Activated B cell treated with CpG ODN at 0.5 μM for 24 hours (primary cell): ENCODE results near the gene NAP1L5. TPM values are rescaled to one million over a fixed set of nuclear protein-coding genes. Genes with fewer than 3 reads are reported as not detected.

Experiments
- ATAC-seq: fragments of 200-7000 bp; cut with Tn5 transposase; one replicate; pipeline ENCODE4 v1.10.0; 2021; ENCODE audit warnings: low read depth, mild to moderate bottlenecking, moderate library complexity
- CTCF ChIA-PET: fragments of 350-600 bp; sonication (Branson Sonifier 250); formaldehyde crosslinking; loops from one replicate; lab custom pipeline; 2021; ENCODE audit warnings: antibody characterized with exemption; lab: Charles Lee
- POLR2A ChIA-PET: fragments of 350-600 bp; sonication (Branson Sonifier 250); formaldehyde crosslinking; loops from one replicate; lab custom pipeline; 2021; ENCODE audit warnings: antibody characterized with exemption; lab: Charles Lee
- DNase-seq: peaks from one replicate; pipeline ENCODE4 v3.0.0; 2022
- H3K27ac Mint-ChIP-seq: one replicate; pipeline ENCODE4 v1.8.0; 2020; ENCODE audit warnings: mixed read lengths
- H3K27me3 Mint-ChIP-seq: one replicate; pipeline ENCODE4 v1.8.0; 2021; ENCODE audit warnings: mixed read lengths
- H3K36me3 Mint-ChIP-seq: one replicate; pipeline ENCODE4 v1.8.0; 2021; ENCODE audit warnings: low read depth, mixed read lengths
- H3K4me1 Mint-ChIP-seq: one replicate; pipeline ENCODE4 v1.8.0; 2021; ENCODE audit warnings: mixed read lengths
- H3K4me3 Mint-ChIP-seq: one replicate; pipeline ENCODE4 v1.8.0; 2020; ENCODE audit warnings: mild to moderate bottlenecking, mixed read lengths
- H3K9me3 Mint-ChIP-seq: one replicate; pipeline ENCODE4 v1.8.0; 2020; ENCODE audit warnings: mixed read lengths
- intact Hi-C: fragments of 100-400 bp; cut with micrococcal nuclease; formaldehyde crosslinking; loops from one replicate; pipeline ENCODE4 v1.15.1; 2024
- total RNA-seq: library from RNA; stranded (reverse); gene quantifications from 2 replicates; pipeline ENCODE4 v1.2.3, GENCODE V29; 2022
- TF ChIP-seq, protein P1 (sequence below): fragments of 200-600 bp; IDR thresholded peaks from one replicate; pipeline ENCODE4 v1.8.0; 2022; ENCODE audit warnings: antibody characterized with exemption, mild to moderate bottlenecking

NAP1L5 gene
- total RNA-seq, 1 donor from 2014 or later, result 2.6 TPM

- H3K36me3 Mint-ChIP-seq, result no peaks in the 10 kb centered on the region
- POLR2A ChIA-PET, result interaction anchor here (0.6 kb wide), 1 partner anchor 1528 kb away, joined by 7 read pairs; no protein-coding TSS in a partner anchor
- H3K4me1 Mint-ChIP-seq, result peaks cover 20% of the 10 kb centered on the region
- no peak overlapping the region for H3K27ac Mint-ChIP-seq
- H3K9me3 Mint-ChIP-seq, result no peaks in the 10 kb centered on the region
- ATAC-seq (peak; percentile 88), DNase-seq (no peak)
- H3K27me3 Mint-ChIP-seq, result peaks cover 3% of the 10 kb centered on the region
- TF ChIP-seq, protein P1, sequence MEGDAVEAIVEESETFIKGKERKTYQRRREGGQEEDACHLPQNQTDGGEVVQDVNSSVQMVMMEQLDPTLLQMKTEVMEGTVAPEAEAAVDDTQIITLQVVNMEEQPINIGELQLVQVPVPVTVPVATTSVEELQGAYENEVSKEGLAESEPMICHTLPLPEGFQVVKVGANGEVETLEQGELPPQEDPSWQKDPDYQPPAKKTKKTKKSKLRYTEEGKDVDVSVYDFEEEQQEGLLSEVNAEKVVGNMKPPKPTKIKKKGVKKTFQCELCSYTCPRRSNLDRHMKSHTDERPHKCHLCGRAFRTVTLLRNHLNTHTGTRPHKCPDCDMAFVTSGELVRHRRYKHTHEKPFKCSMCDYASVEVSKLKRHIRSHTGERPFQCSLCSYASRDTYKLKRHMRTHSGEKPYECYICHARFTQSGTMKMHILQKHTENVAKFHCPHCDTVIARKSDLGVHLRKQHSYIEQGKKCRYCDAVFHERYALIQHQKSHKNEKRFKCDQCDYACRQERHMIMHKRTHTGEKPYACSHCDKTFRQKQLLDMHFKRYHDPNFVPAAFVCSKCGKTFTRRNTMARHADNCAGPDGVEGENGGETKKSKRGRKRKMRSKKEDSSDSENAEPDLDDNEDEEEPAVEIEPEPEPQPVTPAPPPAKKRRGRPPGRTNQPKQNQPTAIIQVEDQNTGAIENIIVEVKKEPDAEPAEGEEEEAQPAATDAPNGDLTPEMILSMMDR, result no peak
- CTCF ChIA-PET, result interaction anchor here (1.0 kb wide), 1 partner anchor 198 kb away, joined by 3 read pairs; no protein-coding TSS in a partner anchor
- peak overlapping the region; percentile 80 for H3K4me3 Mint-ChIP-seq
- intact Hi-C loops, result no loop called here
Measured at GRCh38 chr4:88737307-88737941, 39.8 kb upstream of the NAP1L5 start.

GRCh38 chr4:88736264-88736663, 38.6 kb upstream of the NAP1L5 start:
- Mint-ChIP-seq H3K36me3 (no peaks in the 10 kb centered on the region), H3K4me3 (no peak overlapping the region), H3K27me3 (peaks cover 3% of the 10 kb centered on the region), H3K4me1 (peaks cover 20% of the 10 kb centered on the region), H3K9me3 (no peaks in the 10 kb centered on the region), H3K27ac (no peak overlapping the region)
- DNase-seq (no peak), ATAC-seq (no peak)
- TF ChIP-seq, protein P1, result no peak
- CTCF ChIA-PET, result no interaction called here
- intact Hi-C loops, result no loop called here
- POLR2A ChIA-PET, result no interaction called here

DNA sequence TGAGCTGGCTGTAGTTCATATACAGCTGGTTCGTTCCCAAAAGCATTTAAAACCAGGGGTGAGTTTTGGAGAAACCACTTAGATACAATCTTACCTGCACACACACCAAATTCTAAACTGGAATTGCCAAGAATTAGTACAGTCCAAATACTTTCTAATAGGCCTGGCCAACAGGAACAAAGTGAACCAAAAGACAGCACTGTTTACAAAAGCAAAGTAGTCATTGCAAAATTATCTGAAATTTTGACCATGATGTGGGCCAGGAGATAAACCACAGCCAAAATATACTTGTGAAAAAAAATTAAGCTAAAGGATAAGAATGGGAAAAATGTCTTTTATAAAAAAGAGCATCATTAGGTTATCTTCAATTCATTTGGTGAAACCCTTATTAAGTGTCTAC, 37.9 kb upstream of the NAP1L5 start:
- intact Hi-C loops, result no loop called here
- TF ChIP-seq, protein P1, result no peak
- Mint-ChIP-seq H3K27ac (no peak overlapping the region), H3K36me3 (no peaks in the 10 kb centered on the region), H3K9me3 (no peaks in the 10 kb centered on the region), H3K4me3 (no peak overlapping the region), H3K27me3 (peaks cover 3% of the 10 kb centered on the region), H3K4me1 (peaks cover 20% of the 10 kb centered on the region)
- ChIA-PET CTCF (no interaction called here), POLR2A (no interaction called here)
- no peak for ATAC-seq
- DNase-seq, result no peak

DNA sequence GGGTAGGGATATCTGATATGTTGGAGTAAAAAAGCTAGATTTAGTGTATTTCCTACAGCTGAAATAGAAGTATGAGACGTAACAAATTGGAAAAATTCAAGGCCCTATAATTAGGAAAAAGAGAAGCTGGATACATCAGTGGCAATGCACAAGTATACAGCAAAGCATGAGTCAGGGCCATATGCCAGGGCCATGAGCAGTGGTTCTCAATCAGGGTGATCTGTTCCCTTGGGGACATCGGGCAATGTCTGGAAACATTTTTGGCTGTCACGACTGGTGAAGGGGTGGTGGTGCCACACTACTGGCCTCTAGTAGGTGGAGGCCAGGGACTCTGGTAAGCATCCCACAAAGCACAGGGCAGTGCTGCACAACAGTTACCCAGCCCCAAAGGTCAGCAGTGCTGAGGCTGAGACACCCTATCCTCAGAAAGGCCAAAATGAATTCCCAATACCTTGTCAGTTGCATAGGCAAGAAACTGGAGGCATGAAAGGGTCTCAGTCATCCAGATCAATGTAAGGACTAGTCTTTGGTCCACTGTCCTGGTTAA, 36.8 kb upstream of the NAP1L5 start:
- Mint-ChIP-seq H3K27me3 (peaks cover 3% of the 10 kb centered on the region), H3K9me3 (no peaks in the 10 kb centered on the region), H3K36me3 (peaks cover 5% of the 10 kb centered on the region), H3K27ac (no peak overlapping the region), H3K4me3 (no peak overlapping the region), H3K4me1 (peaks cover 20% of the 10 kb centered on the region)
- TF ChIP-seq, protein P1, result no peak
- POLR2A ChIA-PET, result no interaction called here
- ATAC-seq (no peak), DNase-seq (no peak)
- CTCF ChIA-PET, result no interaction called here
- intact Hi-C loops, result no loop called here

DNA sequence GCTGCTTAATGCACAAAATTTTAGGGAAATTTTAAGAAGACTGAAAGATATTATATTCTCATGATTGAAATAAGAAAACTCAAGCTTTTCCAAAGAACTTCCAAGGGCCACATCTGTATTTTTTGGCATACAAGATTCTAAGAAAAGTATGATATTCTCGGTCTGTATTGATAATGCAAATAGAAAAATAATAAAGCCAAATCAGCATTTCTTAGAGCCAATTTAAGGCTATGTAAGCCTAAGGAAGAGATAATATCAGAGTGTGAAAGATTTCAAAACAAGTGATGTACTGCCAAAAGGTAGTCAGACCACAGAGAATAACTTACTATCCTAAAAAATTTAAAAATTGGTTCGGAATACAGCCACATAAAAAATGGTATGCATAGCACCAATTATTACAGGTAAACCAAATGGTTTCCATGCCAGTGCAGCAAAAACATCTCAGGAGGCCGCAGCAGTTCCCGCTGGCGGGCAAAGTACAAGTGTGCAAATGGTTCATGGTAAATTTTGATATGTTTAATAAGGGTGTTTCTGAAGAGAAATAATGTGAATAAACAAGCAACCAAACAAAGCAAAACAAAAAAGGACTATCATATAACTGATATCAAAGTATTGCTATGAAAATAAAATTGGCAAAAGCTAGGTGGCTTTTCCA, 35.2 kb upstream of the NAP1L5 start:
- Mint-ChIP-seq H3K9me3 (no peaks in the 10 kb centered on the region), H3K4me1 (peaks cover 13% of the 10 kb centered on the region), H3K27ac (no peak overlapping the region), H3K36me3 (peaks cover 13% of the 10 kb centered on the region), H3K27me3 (peaks cover under 1% of the 10 kb centered on the region), H3K4me3 (no peak overlapping the region)
- intact Hi-C loops, result no loop called here
- ChIA-PET POLR2A (no interaction called here), CTCF (no interaction called here)
- DNase-seq (no peak), ATAC-seq (no peak)
- TF ChIP-seq, protein P1, result no peak
